Measurements from ENCODE around the gene TEK.

Gene TEK

DNA sequence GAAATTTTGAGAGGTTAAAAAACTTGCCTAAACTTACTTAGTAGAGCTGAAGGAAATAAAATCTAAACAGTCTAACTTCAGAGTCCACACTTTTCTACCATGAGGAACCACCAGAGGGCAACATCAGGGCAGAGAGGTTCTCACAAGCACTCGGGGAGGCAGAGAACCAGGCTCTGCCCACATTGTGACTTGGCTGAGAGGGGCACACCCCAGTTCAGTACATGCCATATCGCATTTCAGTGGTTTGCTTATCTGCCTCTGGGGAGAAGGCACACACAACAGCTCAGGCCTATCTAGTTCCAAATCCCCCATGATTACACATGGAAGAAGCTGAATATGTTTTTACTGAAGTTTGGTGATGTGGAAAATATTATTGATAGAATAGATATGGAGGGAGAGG is 138.7 kb downstream of the TEK start (continued):
- TF ChIP-seq SP2 (tag by site-specific recombination; IDR thresholded peaks at IDR 0.05) (no peak), ZNF792 (tag by site-specific recombination; IDR thresholded peaks at IDR 0.05) (no peak), ZNF561 (tag by site-specific recombination; IDR thresholded peaks at IDR 0.05; ENCODE audit: borderline replicate concordance) (0 out of 2 replicates have a peak, but pooled peaks have one; percentile 17), ZNF830 (tag by site-specific recombination; IDR thresholded peaks at IDR 0.05; ENCODE audit: low read depth) (no peak), ZSCAN5A (tag by site-specific recombination; IDR thresholded peaks at IDR 0.05) (no peak), OVOL3 (tag by site-specific recombination; IDR thresholded peaks at IDR 0.05) (no peak), AEBP2 (tag by site-specific recombination; IDR thresholded peaks at IDR 0.05; ENCODE audit: borderline replicate concordance) (no peak), KLF16 (tag by site-specific recombination; IDR thresholded peaks at IDR 0.05) (no peak), ZNF660 (tag by site-specific recombination; IDR thresholded peaks at IDR 0.05) (peak; percentile 48; the same call in 1 of the 2 replicates), SP3 (tag by site-specific recombination; IDR thresholded peaks at IDR 0.05) (no peak), ZNF654 (tag by site-specific recombination; IDR thresholded peaks at IDR 0.05; ENCODE audit: low read depth) (peak; percentile 22; the same call in 1 of the 2 replicates), ZBTB10 (tag by site-specific recombination; IDR thresholded peaks at IDR 0.05) (no peak), GLI4 (tag by site-specific recombination; IDR thresholded peaks at IDR 0.05) (no peak), ZNF10 (tag by site-specific recombination; IDR thresholded peaks at IDR 0.05) (no peak), ZNF596 (tag by site-specific recombination; IDR thresholded peaks at IDR 0.05) (no peak), ZNF248 (tag by site-specific recombination; IDR thresholded peaks at IDR 0.05) (no peak), ZNF488 (tag by site-specific recombination; IDR thresholded peaks at IDR 0.05) (no peak), ZNF24 (tag by site-specific recombination; IDR thresholded peaks at IDR 0.05) (no peak), ZFP41 (tag by site-specific recombination; IDR thresholded peaks at IDR 0.05; ENCODE audit: borderline replicate concordance) (no peak), ZNF311 (tag by site-specific recombination; IDR thresholded peaks at IDR 0.05; ENCODE audit: borderline replicate concordance) (no peak), ZNF335 (tag by site-specific recombination; conservative IDR thresholded peaks at IDR 0.05) (no peak), ZNF549 (tag by site-specific recombination; IDR thresholded peaks at IDR 0.05) (no peak), ZNF544 (tag by site-specific recombination; IDR thresholded peaks at IDR 0.05) (no peak), ZBTB48 (tag by site-specific recombination; IDR thresholded peaks at IDR 0.05) (no peak), ZNF2 (tag by site-specific recombination; IDR thresholded peaks at IDR 0.05) (no peak), ZNF23 (tag by site-specific recombination; IDR thresholded peaks at IDR 0.05; ENCODE audit: borderline replicate concordance) (no peak), ZNF629 (tag by site-specific recombination; IDR thresholded peaks at IDR 0.05) (no peak), ZSCAN30 (tag by site-specific recombination; IDR thresholded peaks at IDR 0.05) (no peak), ZNF514 (tag by site-specific recombination; IDR thresholded peaks at IDR 0.05) (no peak), ZNF501 (tag by site-specific recombination; IDR thresholded peaks at IDR 0.05) (no peak)
- TF ChIP-seq, protein P1, sequence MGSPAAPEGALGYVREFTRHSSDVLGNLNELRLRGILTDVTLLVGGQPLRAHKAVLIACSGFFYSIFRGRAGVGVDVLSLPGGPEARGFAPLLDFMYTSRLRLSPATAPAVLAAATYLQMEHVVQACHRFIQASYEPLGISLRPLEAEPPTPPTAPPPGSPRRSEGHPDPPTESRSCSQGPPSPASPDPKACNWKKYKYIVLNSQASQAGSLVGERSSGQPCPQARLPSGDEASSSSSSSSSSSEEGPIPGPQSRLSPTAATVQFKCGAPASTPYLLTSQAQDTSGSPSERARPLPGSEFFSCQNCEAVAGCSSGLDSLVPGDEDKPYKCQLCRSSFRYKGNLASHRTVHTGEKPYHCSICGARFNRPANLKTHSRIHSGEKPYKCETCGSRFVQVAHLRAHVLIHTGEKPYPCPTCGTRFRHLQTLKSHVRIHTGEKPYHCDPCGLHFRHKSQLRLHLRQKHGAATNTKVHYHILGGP (tag by site-specific recombination; IDR thresholded peaks at IDR 0.05) = no peak
- TF ChIP-seq, protein P2, sequence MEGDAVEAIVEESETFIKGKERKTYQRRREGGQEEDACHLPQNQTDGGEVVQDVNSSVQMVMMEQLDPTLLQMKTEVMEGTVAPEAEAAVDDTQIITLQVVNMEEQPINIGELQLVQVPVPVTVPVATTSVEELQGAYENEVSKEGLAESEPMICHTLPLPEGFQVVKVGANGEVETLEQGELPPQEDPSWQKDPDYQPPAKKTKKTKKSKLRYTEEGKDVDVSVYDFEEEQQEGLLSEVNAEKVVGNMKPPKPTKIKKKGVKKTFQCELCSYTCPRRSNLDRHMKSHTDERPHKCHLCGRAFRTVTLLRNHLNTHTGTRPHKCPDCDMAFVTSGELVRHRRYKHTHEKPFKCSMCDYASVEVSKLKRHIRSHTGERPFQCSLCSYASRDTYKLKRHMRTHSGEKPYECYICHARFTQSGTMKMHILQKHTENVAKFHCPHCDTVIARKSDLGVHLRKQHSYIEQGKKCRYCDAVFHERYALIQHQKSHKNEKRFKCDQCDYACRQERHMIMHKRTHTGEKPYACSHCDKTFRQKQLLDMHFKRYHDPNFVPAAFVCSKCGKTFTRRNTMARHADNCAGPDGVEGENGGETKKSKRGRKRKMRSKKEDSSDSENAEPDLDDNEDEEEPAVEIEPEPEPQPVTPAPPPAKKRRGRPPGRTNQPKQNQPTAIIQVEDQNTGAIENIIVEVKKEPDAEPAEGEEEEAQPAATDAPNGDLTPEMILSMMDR (tag by site-specific recombination; IDR thresholded peaks at IDR 0.05) = 0 out of 2 replicates have a peak, but pooled peaks have one; percentile 21
- TF ChIP-seq, protein P3, sequence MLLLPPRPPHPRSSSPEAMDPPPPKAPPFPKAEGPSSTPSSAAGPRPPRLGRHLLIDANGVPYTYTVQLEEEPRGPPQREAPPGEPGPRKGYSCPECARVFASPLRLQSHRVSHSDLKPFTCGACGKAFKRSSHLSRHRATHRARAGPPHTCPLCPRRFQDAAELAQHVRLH (tag by site-specific recombination; IDR thresholded peaks at IDR 0.05) = no peak

All from HEK293 (cell line).